Thymus (tissue), 11 donors: Measurements from ENCODE around the gene ALPG. TPM values are rescaled to one million over a fixed set of nuclear protein-coding genes. Genes with fewer than 3 reads are reported as not detected.
"Not testable (repeated sequence)": the region's sequence is repeated elsewhere in the genome, so short reads cannot be mapped to it uniquely, and the experiment has no call there.

Source experiments
- DNase-seq, 9 donors: peaks; one replicate each; pipeline ENCODE4 v3.0.0-alpha.2; 2013; ENCODE audit warnings: low spot score in 9 of 9, low read depth in 6 of 9, missing footprints in 1 of 9
- H3K27ac ChIP-seq, 2 donors: one replicate each; pipeline ENCODE4 v1.5.1; 2013; ENCODE audit warnings: control low read depth in 1 of 2, low read depth in 1 of 2, low read length in 1 of 2, mild to moderate bottlenecking in 1 of 2, moderate library complexity in 1 of 2
- H3K27me3 ChIP-seq, 2 donors: one replicate each; pipeline ENCODE4 v1.5.1; 2013; ENCODE audit warnings: low read length in 1 of 2; ENCODE audit not compliant: control insufficient read depth in 2 of 2, insufficient read depth in 1 of 2
- H3K36me3 ChIP-seq, 2 donors: one replicate each; pipeline ENCODE4 v1.5.1; 2013; ENCODE audit warnings: low read length in 1 of 2, mild to moderate bottlenecking in 1 of 2, moderate library complexity in 1 of 2; ENCODE audit not compliant: control insufficient read depth in 2 of 2, insufficient read depth in 2 of 2
- H3K4me1 ChIP-seq, 2 donors: one replicate each; pipeline ENCODE4 v1.5.1; 2013; ENCODE audit warnings: low read length in 2 of 2; ENCODE audit not compliant: control insufficient read depth in 2 of 2, insufficient read depth in 2 of 2
- H3K4me3 ChIP-seq, 2 donors: one replicate each; pipeline ENCODE4 v1.5.1; 2013; ENCODE audit warnings: low read length in 2 of 2, control low read depth in 1 of 2, mild to moderate bottlenecking in 1 of 2
- H3K9me3 ChIP-seq, 2 donors: one replicate each; pipeline ENCODE4 v1.5.1; 2013; ENCODE audit warnings: low read length in 1 of 2, mild to moderate bottlenecking in 1 of 2; ENCODE audit not compliant: control insufficient read depth in 2 of 2, insufficient read depth in 1 of 2
- WGBS: extraction: QIAGEN DNeasy Blood & Tissue Kit; methylation state at CpG from one replicate; pipeline ENCODE4 v1.1.7; 2013; 5-methylcytosine and 5-hydroxymethylcytosine counted together
- polyA plus RNA-seq: library from polyadenylated mRNA; stranded (reverse); fragments of 200-250 nt; gene quantifications from one replicate; pipeline ENCODE4 v1.2.3, GENCODE V29; 2013
- total RNA-seq: library from RNA; stranded (reverse); fragments of 120-200 nt; gene quantifications from one replicate; pipeline ENCODE4 v1.2.4, GENCODE V29; 2013
- donor health status: healthy.

Gene ALPG
- total and polyA plus RNA-seq, 2 donors, result 0.24 to 0.96 TPM

DNA sequence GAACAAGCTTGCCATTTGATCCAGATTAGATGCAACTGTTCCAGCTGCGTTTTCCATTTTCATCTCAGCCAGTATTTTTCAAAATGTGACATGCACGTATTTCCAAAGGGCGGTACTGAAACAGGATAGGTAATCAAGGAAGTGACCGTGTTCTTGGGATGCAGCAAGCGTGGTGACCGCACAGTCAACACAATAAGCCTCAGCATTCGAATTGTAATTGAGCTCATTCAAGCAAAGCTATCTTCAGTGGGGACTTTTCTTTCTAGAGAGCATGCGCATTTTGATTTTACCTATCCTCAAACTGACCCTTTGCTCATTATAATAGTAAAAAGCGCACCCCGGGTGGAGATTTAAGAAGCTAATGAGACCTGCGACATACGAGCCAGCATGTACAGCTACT is 31.5 kb upstream of the ALPG start:
- no peak overlapping the region for H3K4me3 ChIP-seq
- H3K36me3 ChIP-seq, result no peaks in the 10 kb centered on the region
- H3K27me3 ChIP-seq, result peaks cover 0 to 14% of the 10 kb centered on the region in 2 donors
- 93% methylated on average over 12 of the region's 12 CpGs for WGBS
- H3K4me1 ChIP-seq, result no peaks in the 10 kb centered on the region
- no peak for DNase-seq
- no peak overlapping the region for H3K27ac ChIP-seq
- no peaks in the 10 kb centered on the region for H3K9me3 ChIP-seq

DNA sequence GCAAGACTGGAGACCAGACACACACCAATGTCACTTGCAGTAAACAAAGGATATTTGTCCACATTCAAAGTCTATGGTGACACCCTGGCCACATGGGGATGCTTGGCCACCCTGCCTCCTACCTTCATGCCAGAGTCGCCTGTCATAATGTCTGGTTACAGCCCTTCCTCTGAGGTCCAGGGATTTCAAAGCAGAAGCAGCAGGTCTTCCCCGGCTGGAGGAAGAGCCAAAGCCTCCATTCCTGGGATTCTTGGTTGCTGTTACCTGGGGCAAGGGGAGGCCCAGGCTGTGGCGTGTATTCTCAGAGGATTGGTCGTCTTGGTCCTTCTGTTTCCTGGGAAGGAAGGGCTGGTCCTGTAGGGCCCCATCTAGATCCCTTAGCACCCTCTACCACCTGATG is 30.4 kb upstream of the ALPG start:
- H3K4me3 ChIP-seq, result no peak overlapping the region
- peaks cover 0 to 19% of the 10 kb centered on the region in 2 donors for H3K27me3 ChIP-seq
- DNase-seq, result no peak
- no peaks in the 10 kb centered on the region for H3K4me1 ChIP-seq
- no peak overlapping the region for H3K27ac ChIP-seq
- 93% methylated on average over 4 of the region's 4 CpGs for WGBS
- no peaks in the 10 kb centered on the region for H3K9me3 ChIP-seq
- H3K36me3 ChIP-seq, result no peaks in the 10 kb centered on the region

DNA sequence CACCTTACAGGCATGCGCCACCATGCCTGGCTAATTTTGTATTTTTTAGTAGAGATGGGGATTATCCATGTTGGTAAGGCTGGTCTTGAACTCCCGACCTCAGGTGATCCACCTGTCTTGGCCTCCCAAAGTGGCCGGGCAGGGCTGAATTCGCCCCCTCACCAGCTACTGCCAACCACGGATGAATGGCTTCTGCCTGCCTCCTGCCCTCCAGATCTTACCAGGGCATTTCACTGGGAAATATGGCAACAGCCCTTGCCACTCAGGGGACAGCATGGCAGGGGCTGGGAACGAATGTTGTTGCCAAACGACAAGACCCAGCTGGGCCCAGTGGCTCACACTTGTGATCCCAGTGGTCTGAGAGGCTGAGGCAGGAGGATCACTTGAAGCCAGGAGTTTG is 29.9 kb upstream of the ALPG start:
- Histone ChIP-seq H3K27me3 (peaks cover 0 to 23% of the 10 kb centered on the region in 2 donors), H3K36me3 (no peaks in the 10 kb centered on the region), H3K9me3 (no peaks in the 10 kb centered on the region), H3K4me3 (no peak overlapping the region), H3K4me1 (no peaks in the 10 kb centered on the region), H3K27ac (no peak overlapping the region)
- no peak for DNase-seq
- 92% methylated on average over 7 of the region's 7 CpGs for WGBS

DNA sequence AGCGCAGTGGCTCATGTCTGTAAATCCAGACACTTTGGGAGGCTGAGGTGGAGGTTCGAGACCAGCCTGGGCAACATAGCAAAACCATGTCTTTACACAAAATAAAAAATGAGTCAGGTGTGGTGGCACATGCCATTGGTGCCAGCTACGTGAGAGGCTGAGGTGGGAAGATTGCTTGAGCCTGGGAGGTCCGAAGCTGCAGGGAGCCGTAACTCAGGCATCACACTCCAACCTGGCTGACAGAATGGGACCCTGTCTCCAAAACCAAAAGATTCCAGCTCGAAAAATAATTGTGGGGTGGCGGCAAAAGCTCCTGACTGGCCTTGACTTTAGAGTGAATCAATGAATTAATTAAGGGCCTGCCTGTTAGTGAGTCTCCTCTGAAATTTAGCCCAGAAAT is 29.3 kb upstream of the ALPG start:
- Histone ChIP-seq H3K27me3 (peaks cover 0 to 29% of the 10 kb centered on the region in 2 donors), H3K4me1 (no peaks in the 10 kb centered on the region), H3K27ac (no peak overlapping the region), H3K9me3 (no peaks in the 10 kb centered on the region), H3K4me3 (no peak overlapping the region), H3K36me3 (no peaks in the 10 kb centered on the region)
- WGBS, result 96% methylated on average over 7 of the region's 7 CpGs
- no peak for DNase-seq

DNA sequence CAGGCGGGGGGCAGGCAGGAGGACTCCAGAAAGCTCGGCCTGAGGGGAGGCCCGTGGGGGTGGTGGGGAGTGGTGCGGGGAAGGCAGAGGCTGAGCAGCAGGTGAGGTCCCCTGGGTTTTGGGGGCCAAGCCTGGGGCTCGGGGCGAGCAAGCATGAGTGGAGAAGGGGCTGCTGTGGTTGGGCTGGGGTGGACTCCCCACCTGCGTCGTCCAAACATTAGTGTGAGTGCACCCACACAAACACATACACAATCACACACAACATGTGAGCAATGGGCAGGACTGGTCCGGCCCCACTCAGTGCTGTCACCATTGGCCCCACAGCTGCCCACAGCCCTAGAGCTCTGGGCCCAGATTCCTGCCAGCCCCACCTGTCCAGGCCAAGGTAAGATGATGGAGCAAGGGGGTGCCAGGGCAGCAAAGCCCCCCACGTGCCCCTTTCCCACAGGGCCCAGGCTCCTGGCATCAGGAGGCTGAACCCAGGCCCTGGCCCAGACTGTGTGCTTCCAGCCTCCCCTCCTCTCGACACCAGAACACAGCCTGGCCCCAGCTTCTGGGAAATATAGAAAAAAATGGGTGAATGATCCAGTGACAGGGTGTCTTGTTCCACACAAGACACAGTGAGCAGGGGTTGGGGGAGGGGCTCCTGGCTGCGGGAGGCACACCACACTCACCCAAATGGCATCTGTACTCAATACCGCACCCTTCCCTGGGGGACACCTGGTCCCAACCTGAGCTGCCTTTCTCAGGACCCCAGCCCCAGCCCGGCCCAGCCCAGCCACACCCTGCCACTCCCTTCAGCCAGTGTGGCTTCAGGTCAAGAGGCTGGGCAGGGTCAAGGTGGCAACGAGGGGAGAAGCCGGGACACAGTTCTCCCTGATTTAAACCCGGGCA is 28.6 kb upstream of the ALPG start:
- 95% methylated on average over 17 of the region's 17 CpGs for WGBS
- Histone ChIP-seq H3K27ac (no peak overlapping the region), H3K4me1 (no peaks in the 10 kb centered on the region), H3K27me3 (peaks cover 0 to 37% of the 10 kb centered on the region in 2 donors), H3K4me3 (no peak overlapping the region), H3K9me3 (no peaks in the 10 kb centered on the region), H3K36me3 (no peaks in the 10 kb centered on the region)
- DNase-seq, result no peak

DNA sequence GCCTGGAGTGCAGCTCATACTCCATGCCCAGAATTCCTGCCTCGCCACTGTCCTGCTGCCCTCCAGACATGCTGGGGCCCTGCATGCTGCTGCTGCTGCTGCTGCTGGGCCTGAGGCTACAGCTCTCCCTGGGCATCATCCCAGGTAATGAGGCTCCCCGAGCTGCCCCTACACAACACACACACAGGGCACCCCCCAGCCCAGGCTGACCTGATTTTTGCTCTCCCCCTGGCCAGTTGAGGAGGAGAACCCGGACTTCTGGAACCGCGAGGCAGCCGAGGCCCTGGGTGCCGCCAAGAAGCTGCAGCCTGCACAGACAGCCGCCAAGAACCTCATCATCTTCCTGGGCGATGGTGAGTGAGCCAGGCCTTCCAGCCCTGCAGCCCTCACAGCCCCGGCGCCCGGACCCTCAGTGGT is 27.9 kb upstream of the ALPG start, which contains the start of gene ALPP:
TSS of gene ALPP (plus strand) at position 17 of the 417 bp plus-strand sequence. CDS start at position 69, 52 bp downstream.
- H3K27me3 ChIP-seq, result peaks cover 0 to 43% of the 10 kb centered on the region in 2 donors
- H3K9me3 ChIP-seq, H3K4me3 ChIP-seq, H3K36me3 ChIP-seq, H3K4me1 ChIP-seq, H3K27ac ChIP-seq, DNase-seq: not testable (repeated sequence)
- 98% methylated on average over 12 of the region's 12 CpGs for WGBS

DNA sequence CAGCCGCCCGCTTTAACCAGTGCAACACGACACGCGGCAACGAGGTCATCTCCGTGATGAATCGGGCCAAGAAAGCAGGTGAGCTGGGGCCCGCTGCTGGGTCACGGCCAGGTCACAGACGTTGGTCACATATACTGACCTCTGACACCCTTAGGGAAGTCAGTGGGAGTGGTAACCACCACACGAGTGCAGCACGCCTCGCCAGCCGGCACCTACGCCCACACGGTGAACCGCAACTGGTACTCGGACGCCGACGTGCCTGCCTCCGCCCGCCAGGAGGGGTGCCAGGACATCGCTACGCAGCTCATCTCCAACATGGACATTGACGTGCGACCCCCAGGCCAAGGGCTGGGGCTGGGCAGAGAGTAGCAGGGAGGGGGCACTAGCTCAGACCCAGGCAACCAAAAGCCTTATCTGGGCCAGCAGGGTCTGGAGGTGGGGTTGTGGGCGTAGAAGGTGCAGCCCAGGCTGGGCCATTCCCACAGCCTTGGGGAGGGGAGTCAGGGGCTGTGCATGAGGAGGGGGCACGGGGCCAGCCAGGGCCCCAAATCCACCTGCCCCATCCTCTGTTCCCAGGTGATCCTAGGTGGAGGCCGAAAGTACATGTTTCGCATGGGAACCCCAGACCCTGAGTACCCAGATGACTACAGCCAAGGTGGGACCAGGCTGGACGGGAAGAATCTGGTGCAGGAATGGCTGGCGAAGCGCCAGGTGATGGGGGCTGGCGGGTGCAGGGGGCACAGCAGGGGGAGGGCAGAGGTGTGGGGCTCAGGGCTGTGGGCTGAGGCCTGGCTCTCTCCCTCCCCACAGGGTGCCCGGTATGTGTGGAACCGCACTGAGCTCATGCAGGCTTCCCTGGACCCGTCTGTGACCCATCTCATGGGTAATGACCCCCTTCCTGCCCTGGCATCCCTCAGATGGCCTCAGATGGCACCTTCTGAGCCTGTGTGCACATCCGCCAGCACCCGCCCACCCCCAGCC is 26.7 kb upstream of the ALPG start:
- not testable (repeated sequence) for H3K9me3 ChIP-seq, H3K27ac ChIP-seq, H3K36me3 ChIP-seq, DNase-seq, H3K4me3 ChIP-seq, H3K4me1 ChIP-seq
- WGBS, result 92% methylated on average over 41 of the region's 41 CpGs
- peaks cover 0 to 55% of the 10 kb centered on the region in 2 donors for H3K27me3 ChIP-seq

DNA sequence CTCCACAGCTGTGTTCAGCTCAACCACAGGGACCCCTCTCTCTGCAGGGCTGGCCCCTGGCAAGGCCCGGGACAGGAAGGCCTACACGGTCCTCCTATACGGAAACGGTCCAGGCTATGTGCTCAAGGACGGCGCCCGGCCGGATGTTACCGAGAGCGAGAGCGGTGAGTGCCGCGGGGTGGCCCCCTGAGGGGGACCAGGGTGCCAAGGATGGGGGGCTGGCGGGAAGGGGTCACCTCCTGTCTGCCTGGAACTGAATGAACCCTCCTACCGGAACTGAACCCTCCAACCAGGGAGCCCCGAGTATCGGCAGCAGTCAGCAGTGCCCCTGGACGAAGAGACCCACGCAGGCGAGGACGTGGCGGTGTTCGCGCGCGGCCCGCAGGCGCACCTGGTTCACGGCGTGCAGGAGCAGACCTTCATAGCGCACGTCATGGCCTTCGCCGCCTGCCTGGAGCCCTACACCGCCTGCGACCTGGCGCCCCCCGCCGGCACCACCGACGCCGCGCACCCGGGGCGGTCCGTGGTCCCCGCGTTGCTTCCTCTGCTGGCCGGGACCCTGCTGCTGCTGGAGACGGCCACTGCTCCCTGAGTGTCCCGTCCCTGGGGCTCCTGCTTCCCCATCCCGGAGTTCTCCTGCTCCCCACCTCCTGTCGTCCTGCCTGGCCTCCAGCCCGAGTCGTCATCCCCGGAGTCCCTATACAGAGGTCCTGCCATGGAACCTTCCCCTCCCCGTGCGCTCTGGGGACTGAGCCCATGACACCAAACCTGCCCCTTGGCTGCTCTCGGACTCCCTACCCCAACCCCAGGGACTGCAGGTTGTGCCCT is 25.2 kb upstream of the ALPG start:
- WGBS, result 39% methylated on average over 58 of the region's 59 CpGs
- not testable (repeated sequence) for H3K4me1 ChIP-seq, H3K27ac ChIP-seq, DNase-seq, H3K9me3 ChIP-seq, H3K36me3 ChIP-seq, H3K4me3 ChIP-seq
- peaks cover 6 to 69% of the 10 kb centered on the region in 2 donors for H3K27me3 ChIP-seq
